Mammary epithelial cell (primary cell): ENCODE results near the gene PIP4K2A.

Experiments
- EZH2 ChIP-seq: IDR thresholded peaks from 2 replicates; pipeline ENCODE4 v1.6.1; 2012; ENCODE audit warnings: low read length, inconsistent platforms, borderline replicate concordance
- TF ChIP-seq, protein P1 (sequence below), 2 donors: IDR thresholded peaks in 1 of 2; conservative IDR thresholded peaks in 1 of 2; 2 replicates each; pipeline ENCODE4 v1.5.1; 2011 to 2012; ENCODE audit warnings: inconsistent platforms in 2 of 2, low read length in 2 of 2, mild to moderate bottlenecking in 2 of 2, control low read depth in 1 of 2, low read depth in 1 of 2; ENCODE audit not compliant: insufficient read depth in 1 of 2; ENCODE audit errors: extremely low read depth in 1 of 2

DNA sequence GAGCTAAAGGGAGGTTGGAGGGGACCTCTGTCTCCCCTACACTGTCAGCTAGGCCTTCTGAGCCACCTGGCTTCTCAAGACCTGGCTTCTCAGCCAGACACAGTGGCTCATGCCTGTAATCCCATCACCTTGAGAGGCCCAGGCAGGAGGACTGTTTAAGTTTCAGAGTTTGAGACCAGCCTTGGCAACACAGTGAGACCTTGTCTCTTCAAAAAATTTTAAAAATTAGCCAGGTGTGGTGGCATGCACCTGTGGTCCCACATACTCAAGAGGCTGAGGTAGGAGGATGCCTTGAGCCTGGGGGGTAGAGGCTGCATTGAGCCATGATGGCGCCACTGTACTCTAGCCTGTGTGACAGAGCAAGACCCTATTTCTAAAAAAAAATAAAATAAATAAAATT is 33.1 kb downstream of the PIP4K2A start:
- TF ChIP-seq, protein P1, sequence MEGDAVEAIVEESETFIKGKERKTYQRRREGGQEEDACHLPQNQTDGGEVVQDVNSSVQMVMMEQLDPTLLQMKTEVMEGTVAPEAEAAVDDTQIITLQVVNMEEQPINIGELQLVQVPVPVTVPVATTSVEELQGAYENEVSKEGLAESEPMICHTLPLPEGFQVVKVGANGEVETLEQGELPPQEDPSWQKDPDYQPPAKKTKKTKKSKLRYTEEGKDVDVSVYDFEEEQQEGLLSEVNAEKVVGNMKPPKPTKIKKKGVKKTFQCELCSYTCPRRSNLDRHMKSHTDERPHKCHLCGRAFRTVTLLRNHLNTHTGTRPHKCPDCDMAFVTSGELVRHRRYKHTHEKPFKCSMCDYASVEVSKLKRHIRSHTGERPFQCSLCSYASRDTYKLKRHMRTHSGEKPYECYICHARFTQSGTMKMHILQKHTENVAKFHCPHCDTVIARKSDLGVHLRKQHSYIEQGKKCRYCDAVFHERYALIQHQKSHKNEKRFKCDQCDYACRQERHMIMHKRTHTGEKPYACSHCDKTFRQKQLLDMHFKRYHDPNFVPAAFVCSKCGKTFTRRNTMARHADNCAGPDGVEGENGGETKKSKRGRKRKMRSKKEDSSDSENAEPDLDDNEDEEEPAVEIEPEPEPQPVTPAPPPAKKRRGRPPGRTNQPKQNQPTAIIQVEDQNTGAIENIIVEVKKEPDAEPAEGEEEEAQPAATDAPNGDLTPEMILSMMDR (conservative IDR thresholded peaks at IDR 0.05 in 1 of 2, IDR thresholded peaks at IDR 0.05 in 1 of 2; ENCODE audit: extremely low read depth in 1 of 2, insufficient read depth in 1 of 2, low read depth in 1 of 2, low read length in 2 of 2), result no peak
- no peak for TF ChIP-seq EZH2
